Transverse colon (tissue), 1 donor: Measurements from ENCODE around the gene PRSS38.

Source experiments
- EP300 ChIP-seq: sonication (generic); formaldehyde crosslinking; IDR thresholded peaks from one replicate; pipeline ENCODE4 v1.6.1; 2017; ENCODE audit warnings: antibody characterized with exemption, low read depth
- POLR2A ChIP-seq: fragments of 450-650 bp; IDR thresholded peaks from one replicate; pipeline ENCODE4 v1.6.1; 2016; ENCODE audit warnings: antibody characterized with exemption, mild to moderate bottlenecking, moderate library complexity

GRCh38 chr1:227891955-227892488 is 76.5 kb downstream of the PRSS38 start:
- TF ChIP-seq POLR2A (no peak), EP300 (no peak)
